Measurements from ENCODE around the gene RIN1.
"Not testable (repeated sequence)": the region's sequence is repeated elsewhere in the genome, so short reads cannot be mapped to it uniquely, and the experiment has no call there.

RIN1 gene
- 2.1 to 4.1 (median 3.7) reads per million in 4 donors for total RNA-seq

- peak in 1 of 5 donors; percentile 58 for DNase-seq
Measured at GRCh38 chr11:66336234-66337102, at the start of gene RIN1. Gene RIN1 (minus strand): TSS chr11:66336434. CDS start chr11:66336402, 32 bp downstream.

- DNase-seq: not testable (repeated sequence)
Measured at GRCh38 chr11:66384316-66384715, 48.1 kb upstream of the RIN1 start.

- not testable (repeated sequence) for DNase-seq
Measured at GRCh38 chr11:66380264-66380663, 44.0 kb upstream of the RIN1 start.

- DNase-seq: not testable (repeated sequence)
Measured at GRCh38 chr11:66373690-66374287, 37.6 kb upstream of the RIN1 start.

- no peak for DNase-seq
Measured at GRCh38 chr11:66373265-66373664, 37.0 kb upstream of the RIN1 start.

- peak; percentile 59 to 82 (median 66) for DNase-seq
Measured at GRCh38 chr11:66371627-66372415, 35.6 kb upstream of the RIN1 start, which contains the start of gene SLC29A2. Gene SLC29A2 (minus strand): TSS chr11:66371760. CDS start chr11:66371591, 169 bp downstream.

GRCh38 chr11:66369073-66369894 is 33.0 kb upstream of the RIN1 start:
- no peak for DNase-seq

GRCh38 chr11:66368484-66368883 is 32.2 kb upstream of the RIN1 start:
- DNase-seq: no peak

GRCh38 chr11:66367561-66368312 is 31.5 kb upstream of the RIN1 start:
- no peak for DNase-seq

GRCh38 chr11:66366844-66367477 is 30.7 kb upstream of the RIN1 start:
- no peak for DNase-seq

- no peak for DNase-seq
Measured at GRCh38 chr11:66365711-66366619, 29.7 kb upstream of the RIN1 start.

GRCh38 chr11:66365166-66365565 is 28.9 kb upstream of the RIN1 start:
- DNase-seq: no peak

GRCh38 chr11:66363805-66364535 is 27.7 kb upstream of the RIN1 start:
- peak in 4 of 5 donors; percentile 44 to 64 (median 52) for DNase-seq

GRCh38 chr11:66363187-66363601 is 27.0 kb upstream of the RIN1 start:
- DNase-seq: no peak

GRCh38 chr11:66362481-66363147 is 26.4 kb upstream of the RIN1 start:
- no peak for DNase-seq

GRCh38 chr11:66361502-66361941 is 25.3 kb upstream of the RIN1 start:
- DNase-seq: no peak

GRCh38 chr11:66360406-66361073 is 24.3 kb upstream of the RIN1 start:
- no peak for DNase-seq

- no peak for DNase-seq
Measured at GRCh38 chr11:66359662-66360087, 23.4 kb upstream of the RIN1 start.
